ENCODE results near the gene CHURC1. TPM values are rescaled to one million over a fixed set of nuclear protein-coding genes. Genes with fewer than 3 reads are reported as not detected.
"Not testable (repeated sequence)": the region's sequence is repeated elsewhere in the genome, so short reads cannot be mapped to it uniquely, and the experiment has no call there.

CHURC1 gene
- total RNA-seq, 1 donor from 2014 or later = 44.4 TPM

GRCh38 chr14:64879635-64880220, 34.5 kb upstream of the CHURC1 start, which contains the start of gene SPTB:
SPTB (minus strand) TSS chr14:64879907; CDS start chr14:64823094, 56,813 bp downstream.
- Mint-ChIP-seq H3K27me3 (ENCODE audit: low read depth) (peaks cover 71% of the 10 kb centered on the region), H3K9me3 (no peaks in the 10 kb centered on the region), H3K4me1 (ENCODE audit: low read depth) (peaks cover 9% of the 10 kb centered on the region), H3K36me3 (ENCODE audit: low read depth) (no peaks in the 10 kb centered on the region), H3K4me3 (ENCODE audit: low read depth) (peak within 1 kb of the TSS; percentile 78), H3K27ac (no peak within 1 kb of the TSS)
- intact Hi-C loops (cut with micrococcal nuclease) = no loop called here
- DNase-seq (ENCODE audit: low spot score) = peak; percentile 28

- Mint-ChIP-seq H3K36me3 (ENCODE audit: low read depth) (no peaks in the 10 kb centered on the region), H3K4me1 (ENCODE audit: low read depth) (peaks cover 9% of the 10 kb centered on the region), H3K9me3 (no peaks in the 10 kb centered on the region), H3K27me3 (ENCODE audit: low read depth) (peaks cover 69% of the 10 kb centered on the region), H3K27ac (no peak overlapping the region), H3K4me3 (ENCODE audit: low read depth) (peak overlapping the region; percentile 78)
- DNase-seq (ENCODE audit: low spot score) = peak; percentile 39
- intact Hi-C loops (cut with micrococcal nuclease) = no loop called here
These were observed 33.8 kb upstream of the CHURC1 start for GRCh38 chr14:64880221-64881121.

GRCh38 chr14:64885559-64885958, 28.7 kb upstream of the CHURC1 start:
- Mint-ChIP-seq H3K9me3 (no peaks in the 10 kb centered on the region), H3K4me3 (ENCODE audit: low read depth) (no peak overlapping the region), H3K27me3 (ENCODE audit: low read depth) (peaks cover 61% of the 10 kb centered on the region), H3K27ac (no peak overlapping the region), H3K4me1 (ENCODE audit: low read depth) (peaks cover 9% of the 10 kb centered on the region), H3K36me3 (ENCODE audit: low read depth) (no peaks in the 10 kb centered on the region)
- no peak for DNase-seq (ENCODE audit: low spot score)
- intact Hi-C loops (cut with micrococcal nuclease) = no loop called here

GRCh38 chr14:64889352-64889751, 24.9 kb upstream of the CHURC1 start:
- Mint-ChIP-seq H3K27ac (no peak overlapping the region), H3K36me3 (ENCODE audit: low read depth) (no peaks in the 10 kb centered on the region), H3K4me3 (ENCODE audit: low read depth) (no peak overlapping the region), H3K27me3 (ENCODE audit: low read depth) (peaks cover 42% of the 10 kb centered on the region), H3K4me1 (ENCODE audit: low read depth) (peaks cover 1% of the 10 kb centered on the region), H3K9me3 (no peaks in the 10 kb centered on the region)
- intact Hi-C loops (cut with micrococcal nuclease) = no loop called here
- DNase-seq (ENCODE audit: low spot score) = no peak

- Mint-ChIP-seq H3K27me3 (ENCODE audit: low read depth) (peaks cover 28% of the 10 kb centered on the region), H3K9me3 (no peaks in the 10 kb centered on the region), H3K4me3 (ENCODE audit: low read depth) (no peak overlapping the region), H3K4me1 (ENCODE audit: low read depth) (no peaks in the 10 kb centered on the region), H3K36me3 (ENCODE audit: low read depth) (no peaks in the 10 kb centered on the region), H3K27ac (no peak overlapping the region)
- no peak for DNase-seq (ENCODE audit: low spot score)
- intact Hi-C loops (cut with micrococcal nuclease) = loop anchor here (5.0 kb wide), 3 partner anchors 69 to 219 kb away; no protein-coding TSS in a partner anchor
These were observed 22.9 kb upstream of the CHURC1 start for GRCh38 chr14:64891173-64891838.

- no peak for DNase-seq (ENCODE audit: low spot score)
- intact Hi-C loops (cut with micrococcal nuclease) = loop anchor here (5.0 kb wide), 3 partner anchors 70 to 220 kb away; no protein-coding TSS in a partner anchor
- Mint-ChIP-seq H3K36me3 (ENCODE audit: low read depth) (no peaks in the 10 kb centered on the region), H3K4me1 (ENCODE audit: low read depth) (no peaks in the 10 kb centered on the region), H3K27ac (no peak overlapping the region), H3K27me3 (ENCODE audit: low read depth) (peaks cover 27% of the 10 kb centered on the region), H3K4me3 (ENCODE audit: low read depth) (no peak overlapping the region), H3K9me3 (no peaks in the 10 kb centered on the region)
These were observed 22.3 kb upstream of the CHURC1 start for GRCh38 chr14:64891839-64892375.

GRCh38 chr14:64899958-64900357, 14.3 kb upstream of the CHURC1 start:
- H3K4me1 Mint-ChIP-seq (ENCODE audit: low read depth) = no peaks in the 10 kb centered on the region
- no peak for DNase-seq (ENCODE audit: low spot score)
- no peak overlapping the region for H3K4me3 Mint-ChIP-seq (ENCODE audit: low read depth)
- H3K9me3 Mint-ChIP-seq = no peaks in the 10 kb centered on the region
- intact Hi-C loops (cut with micrococcal nuclease) = no loop called here
- H3K27ac Mint-ChIP-seq = no peak overlapping the region
- no peaks in the 10 kb centered on the region for H3K36me3 Mint-ChIP-seq (ENCODE audit: low read depth)
- peaks cover 33% of the 10 kb centered on the region for H3K27me3 Mint-ChIP-seq (ENCODE audit: low read depth)

- intact Hi-C loops (cut with micrococcal nuclease) = no loop called here
- peaks cover 3% of the 10 kb centered on the region for H3K4me1 Mint-ChIP-seq (ENCODE audit: low read depth)
- H3K4me3 Mint-ChIP-seq (ENCODE audit: low read depth) = no peak overlapping the region
- peaks cover 34% of the 10 kb centered on the region for H3K27me3 Mint-ChIP-seq (ENCODE audit: low read depth)
- H3K27ac Mint-ChIP-seq = no peak overlapping the region
- no peak for DNase-seq (ENCODE audit: low spot score)
- H3K36me3 Mint-ChIP-seq (ENCODE audit: low read depth) = no peaks in the 10 kb centered on the region
- H3K9me3 Mint-ChIP-seq = no peaks in the 10 kb centered on the region
These were observed 8.2 kb upstream of the CHURC1 start for GRCh38 chr14:64906022-64906421.

- H3K27me3 Mint-ChIP-seq (ENCODE audit: low read depth) = peaks cover 18% of the 10 kb centered on the region
- DNase-seq (ENCODE audit: low spot score) = no peak
- no peaks in the 10 kb centered on the region for H3K9me3 Mint-ChIP-seq
- H3K27ac Mint-ChIP-seq = no peak overlapping the region
- intact Hi-C loops (cut with micrococcal nuclease) = loop anchor here (5.0 kb wide), 2 partner anchors 76 to 191 kb away; partner anchors contain the start of genes FNTB and MAX
- H3K4me1 Mint-ChIP-seq (ENCODE audit: low read depth) = peaks cover 29% of the 10 kb centered on the region
- peaks cover 12% of the 10 kb centered on the region for H3K36me3 Mint-ChIP-seq (ENCODE audit: low read depth)
- H3K4me3 Mint-ChIP-seq (ENCODE audit: low read depth) = no peak overlapping the region
These were observed 3.3 kb upstream of the CHURC1 start for GRCh38 chr14:64910847-64911495.

- Mint-ChIP-seq H3K36me3 (ENCODE audit: low read depth) (peaks cover 19% of the 10 kb centered on the region), H3K4me3 (ENCODE audit: low read depth) (no peak overlapping the region), H3K27ac (no peak overlapping the region), H3K9me3 (no peaks in the 10 kb centered on the region), H3K4me1 (ENCODE audit: low read depth) (peaks cover 37% of the 10 kb centered on the region), H3K27me3 (ENCODE audit: low read depth) (peaks cover 14% of the 10 kb centered on the region)
- no peak for DNase-seq (ENCODE audit: low spot score)
- intact Hi-C loops (cut with micrococcal nuclease) = loop anchor here (5.0 kb wide), 2 partner anchors 75 to 190 kb away; partner anchors contain the start of genes FNTB and MAX
These were observed 2.0 kb upstream of the CHURC1 start for GRCh38 chr14:64912261-64912660.

- peaks cover 29% of the 10 kb centered on the region for H3K36me3 Mint-ChIP-seq (ENCODE audit: low read depth)
- peaks cover 48% of the 10 kb centered on the region for H3K4me1 Mint-ChIP-seq (ENCODE audit: low read depth)
- H3K27me3 Mint-ChIP-seq (ENCODE audit: low read depth); H3K9me3 Mint-ChIP-seq; DNase-seq (ENCODE audit: low spot score): not testable (repeated sequence)
- peak overlapping the region; percentile 92 for H3K4me3 Mint-ChIP-seq (ENCODE audit: low read depth)
- H3K27ac Mint-ChIP-seq = peak overlapping the region; percentile 97
- intact Hi-C loops (cut with micrococcal nuclease) = loop anchor here (5.0 kb wide), 2 partner anchors 74 to 189 kb away; partner anchors contain the start of genes FNTB and MAX
These were observed 778 bp upstream of the CHURC1 start for GRCh38 chr14:64913477-64913876.

GRCh38 chr14:64915029-64915424, 772 bp downstream of the CHURC1 start:
- intact Hi-C loops (cut with micrococcal nuclease) = no loop called here
- Mint-ChIP-seq H3K27me3 (ENCODE audit: low read depth) (peaks cover 2% of the 10 kb centered on the region), H3K4me3 (ENCODE audit: low read depth) (peak overlapping the region; percentile 92), H3K9me3 (no peaks in the 10 kb centered on the region), H3K27ac (peak overlapping the region; percentile 97), H3K36me3 (ENCODE audit: low read depth) (peaks cover 38% of the 10 kb centered on the region), H3K4me1 (ENCODE audit: low read depth) (peaks cover 51% of the 10 kb centered on the region)
- no peak for DNase-seq (ENCODE audit: low spot score)
